ENCODE results near the gene LPAR3.

- TF ChIP-seq, protein P1, sequence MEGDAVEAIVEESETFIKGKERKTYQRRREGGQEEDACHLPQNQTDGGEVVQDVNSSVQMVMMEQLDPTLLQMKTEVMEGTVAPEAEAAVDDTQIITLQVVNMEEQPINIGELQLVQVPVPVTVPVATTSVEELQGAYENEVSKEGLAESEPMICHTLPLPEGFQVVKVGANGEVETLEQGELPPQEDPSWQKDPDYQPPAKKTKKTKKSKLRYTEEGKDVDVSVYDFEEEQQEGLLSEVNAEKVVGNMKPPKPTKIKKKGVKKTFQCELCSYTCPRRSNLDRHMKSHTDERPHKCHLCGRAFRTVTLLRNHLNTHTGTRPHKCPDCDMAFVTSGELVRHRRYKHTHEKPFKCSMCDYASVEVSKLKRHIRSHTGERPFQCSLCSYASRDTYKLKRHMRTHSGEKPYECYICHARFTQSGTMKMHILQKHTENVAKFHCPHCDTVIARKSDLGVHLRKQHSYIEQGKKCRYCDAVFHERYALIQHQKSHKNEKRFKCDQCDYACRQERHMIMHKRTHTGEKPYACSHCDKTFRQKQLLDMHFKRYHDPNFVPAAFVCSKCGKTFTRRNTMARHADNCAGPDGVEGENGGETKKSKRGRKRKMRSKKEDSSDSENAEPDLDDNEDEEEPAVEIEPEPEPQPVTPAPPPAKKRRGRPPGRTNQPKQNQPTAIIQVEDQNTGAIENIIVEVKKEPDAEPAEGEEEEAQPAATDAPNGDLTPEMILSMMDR (conservative IDR thresholded peaks at IDR 0.05; ENCODE audit: low read depth in 2 of 2), result no peak
- TF ChIP-seq EZH2phosphoT487 (IDR thresholded peaks at IDR 0.05; ENCODE audit: unreplicated experiment) (no peak), CREB1 (CRISPR knock-in tag; IDR thresholded peaks at IDR 0.05; ENCODE audit: low read depth) (no peak), ETS1 (IDR thresholded peaks at IDR 0.05) (no peak), EZH2 (IDR thresholded peaks at IDR 0.05; ENCODE audit: low read depth, unreplicated experiment) (no peak), REST (IDR thresholded peaks at IDR 0.05; ENCODE audit: unreplicated experiment) (no peak), POLR2AphosphoS5 (IDR thresholded peaks at IDR 0.05; ENCODE audit: low read depth) (no peak), ZNF331 (CRISPR knock-in tag; IDR thresholded peaks at IDR 0.05; ENCODE audit: low read depth) (no peak)
- TF ChIP-seq, protein P2, sequence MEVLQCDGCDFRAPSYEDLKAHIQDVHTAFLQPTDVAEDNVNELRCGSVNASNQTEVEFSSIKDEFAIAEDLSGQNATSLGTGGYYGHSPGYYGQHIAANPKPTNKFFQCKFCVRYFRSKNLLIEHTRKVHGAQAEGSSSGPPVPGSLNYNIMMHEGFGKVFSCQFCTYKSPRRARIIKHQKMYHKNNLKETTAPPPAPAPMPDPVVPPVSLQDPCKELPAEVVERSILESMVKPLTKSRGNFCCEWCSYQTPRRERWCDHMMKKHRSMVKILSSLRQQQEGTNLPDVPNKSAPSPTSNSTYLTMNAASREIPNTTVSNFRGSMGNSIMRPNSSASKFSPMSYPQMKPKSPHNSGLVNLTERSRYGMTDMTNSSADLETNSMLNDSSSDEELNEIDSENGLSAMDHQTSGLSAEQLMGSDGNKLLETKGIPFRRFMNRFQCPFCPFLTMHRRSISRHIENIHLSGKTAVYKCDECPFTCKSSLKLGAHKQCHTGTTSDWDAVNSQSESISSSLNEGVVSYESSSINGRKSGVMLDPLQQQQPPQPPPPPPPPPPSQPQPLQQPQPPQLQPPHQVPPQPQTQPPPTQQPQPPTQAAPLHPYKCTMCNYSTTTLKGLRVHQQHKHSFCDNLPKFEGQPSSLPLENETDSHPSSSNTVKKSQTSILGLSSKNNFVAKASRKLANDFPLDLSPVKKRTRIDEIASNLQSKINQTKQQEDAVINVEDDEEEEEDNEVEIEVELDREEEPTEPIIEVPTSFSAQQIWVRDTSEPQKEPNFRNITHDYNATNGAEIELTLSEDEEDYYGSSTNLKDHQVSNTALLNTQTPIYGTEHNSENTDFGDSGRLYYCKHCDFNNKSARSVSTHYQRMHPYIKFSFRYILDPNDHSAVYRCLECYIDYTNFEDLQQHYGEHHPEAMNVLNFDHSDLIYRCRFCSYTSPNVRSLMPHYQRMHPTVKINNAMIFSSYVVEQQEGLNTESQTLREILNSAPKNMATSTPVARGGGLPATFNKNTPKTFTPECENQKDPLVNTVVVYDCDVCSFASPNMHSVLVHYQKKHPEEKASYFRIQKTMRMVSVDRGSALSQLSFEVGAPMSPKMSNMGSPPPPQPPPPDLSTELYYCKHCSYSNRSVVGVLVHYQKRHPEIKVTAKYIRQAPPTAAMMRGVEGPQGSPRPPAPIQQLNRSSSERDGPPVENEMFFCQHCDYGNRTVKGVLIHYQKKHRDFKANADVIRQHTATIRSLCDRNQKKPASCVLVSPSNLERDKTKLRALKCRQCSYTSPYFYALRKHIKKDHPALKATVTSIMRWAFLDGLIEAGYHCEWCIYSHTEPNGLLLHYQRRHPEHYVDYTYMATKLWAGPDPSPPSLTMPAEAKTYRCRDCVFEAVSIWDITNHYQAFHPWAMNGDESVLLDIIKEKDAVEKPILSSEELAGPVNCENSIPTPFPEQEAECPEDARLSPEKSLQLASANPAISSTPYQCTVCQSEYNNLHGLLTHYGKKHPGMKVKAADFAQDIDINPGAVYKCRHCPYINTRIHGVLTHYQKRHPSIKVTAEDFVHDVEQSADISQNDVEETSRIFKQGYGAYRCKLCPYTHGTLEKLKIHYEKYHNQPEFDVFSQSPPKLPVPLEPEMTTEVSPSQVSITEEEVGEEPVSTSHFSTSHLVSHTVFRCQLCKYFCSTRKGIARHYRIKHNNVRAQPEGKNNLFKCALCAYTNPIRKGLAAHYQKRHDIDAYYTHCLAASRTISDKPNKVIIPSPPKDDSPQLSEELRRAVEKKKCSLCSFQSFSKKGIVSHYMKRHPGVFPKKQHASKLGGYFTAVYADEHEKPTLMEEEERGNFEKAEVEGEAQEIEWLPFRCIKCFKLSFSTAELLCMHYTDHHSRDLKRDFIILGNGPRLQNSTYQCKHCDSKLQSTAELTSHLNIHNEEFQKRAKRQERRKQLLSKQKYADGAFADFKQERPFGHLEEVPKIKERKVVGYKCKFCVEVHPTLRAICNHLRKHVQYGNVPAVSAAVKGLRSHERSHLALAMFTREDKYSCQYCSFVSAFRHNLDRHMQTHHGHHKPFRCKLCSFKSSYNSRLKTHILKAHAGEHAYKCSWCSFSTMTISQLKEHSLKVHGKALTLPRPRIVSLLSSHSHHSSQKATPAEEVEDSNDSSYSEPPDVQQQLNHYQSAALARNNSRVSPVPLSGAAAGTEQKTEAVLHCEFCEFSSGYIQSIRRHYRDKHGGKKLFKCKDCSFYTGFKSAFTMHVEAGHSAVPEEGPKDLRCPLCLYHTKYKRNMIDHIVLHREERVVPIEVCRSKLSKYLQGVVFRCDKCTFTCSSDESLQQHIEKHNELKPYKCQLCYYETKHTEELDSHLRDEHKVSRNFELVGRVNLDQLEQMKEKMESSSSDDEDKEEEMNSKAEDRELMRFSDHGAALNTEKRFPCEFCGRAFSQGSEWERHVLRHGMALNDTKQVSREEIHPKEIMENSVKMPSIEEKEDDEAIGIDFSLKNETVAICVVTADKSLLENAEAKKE (CRISPR knock-in tag; IDR thresholded peaks at IDR 0.05), result no peak
Measured at GRCh38 chr1:84809023-84809422, 84.0 kb downstream of the LPAR3 start.

All from GM23338 (cell line).